GM13976 (cell line): ENCODE data around the gene TM2D3.

ENCODE experiments used
- DNase-seq: peaks from one replicate; pipeline ENCODE4 v3.0.0; 2012; ENCODE audit warnings: low spot score
- CTCF ChIP-seq: IDR thresholded peaks from 2 replicates; pipeline ENCODE4 v1.5.1; 2012; ENCODE audit warnings: borderline replicate concordance, mild to moderate bottlenecking; ENCODE audit not compliant: insufficient read depth; ENCODE audit errors: extremely low read depth, missing control alignments, control extremely low read depth
- in situ Hi-C: fragments of 300-500 bp; cut with MboI; formaldehyde crosslinking; loops from one replicate; pipeline ENCODE4 v1.12.0; 2022; ENCODE audit warnings: low sequenced_read_pairs, mixed read lengths, inconsistent platforms; ENCODE audit not compliant: unreplicated experiment

Gene TM2D3

DNA sequence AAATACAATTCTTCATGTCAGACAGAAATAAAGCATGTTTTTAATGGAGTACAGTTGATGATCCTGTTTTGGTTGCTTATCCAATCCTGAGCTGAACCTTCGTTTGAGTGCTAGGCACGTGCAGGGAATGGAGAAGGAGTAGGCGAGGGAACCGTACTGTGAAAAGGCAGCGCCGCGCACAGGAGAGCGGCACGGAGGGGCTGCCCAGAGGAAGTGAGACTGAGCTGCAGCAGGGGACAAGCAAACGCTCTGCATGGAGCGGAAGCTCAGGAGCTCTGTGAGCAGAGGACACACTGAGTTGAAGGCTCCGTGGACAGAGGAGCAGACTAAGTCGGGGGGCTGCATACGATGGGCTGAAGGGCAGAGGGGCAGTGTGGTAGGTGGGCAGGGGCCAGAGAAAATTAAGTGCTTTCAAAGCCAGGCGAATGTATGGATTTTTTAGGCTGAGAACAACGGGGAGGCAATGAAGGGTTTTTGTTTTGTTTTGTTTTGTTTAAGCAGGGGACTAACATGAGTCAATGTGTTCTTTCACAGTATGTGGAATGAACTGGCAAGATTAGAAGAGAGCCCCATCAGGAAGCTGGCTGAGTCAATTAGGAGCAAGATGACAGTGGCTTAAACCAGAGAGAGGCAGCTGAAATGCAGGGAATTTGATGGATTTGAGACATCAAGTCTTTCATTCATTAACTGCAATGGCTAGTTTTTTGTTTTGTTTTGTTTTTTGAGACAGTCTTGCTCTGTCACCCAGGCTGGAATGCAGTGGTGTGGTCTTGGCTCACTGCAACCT, 23.8 kb upstream of the TM2D3 start:
- TF ChIP-seq CTCF = no peak
- peak; percentile 50 for DNase-seq
- in situ Hi-C loops = no loop called here

GRCh38 chr15:101675015-101675414, 22.8 kb upstream of the TM2D3 start:
- in situ Hi-C loops = no loop called here
- no peak for DNase-seq
- no peak for TF ChIP-seq CTCF

DNA sequence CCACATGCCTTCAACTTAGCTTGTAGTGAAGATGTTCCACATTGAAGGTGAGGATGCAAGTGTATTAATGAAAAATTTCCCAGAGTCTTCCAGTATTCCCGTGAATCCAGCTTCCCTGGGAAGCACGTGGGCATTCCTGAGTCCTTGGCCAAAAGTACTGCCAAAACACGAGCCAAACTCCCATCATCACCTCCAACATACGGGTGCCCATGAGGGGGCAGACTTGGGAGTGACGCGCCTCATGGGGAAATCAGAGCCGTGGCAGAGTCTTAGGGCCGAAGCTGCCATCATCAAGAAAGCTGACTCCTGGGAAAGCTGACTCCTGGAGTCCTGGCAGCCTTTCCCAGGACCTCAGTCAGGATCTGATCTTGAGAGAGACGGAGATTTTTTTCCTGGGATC, 20.1 kb upstream of the TM2D3 start:
- in situ Hi-C loops = no loop called here
- no peak for TF ChIP-seq CTCF
- DNase-seq = no peak

GRCh38 chr15:101669744-101670143, 17.6 kb upstream of the TM2D3 start:
- TF ChIP-seq CTCF = no peak
- DNase-seq = no peak
- in situ Hi-C loops = no loop called here

GRCh38 chr15:101667881-101668280, 15.7 kb upstream of the TM2D3 start:
- no peak for TF ChIP-seq CTCF
- in situ Hi-C loops = no loop called here
- DNase-seq = no peak

DNA sequence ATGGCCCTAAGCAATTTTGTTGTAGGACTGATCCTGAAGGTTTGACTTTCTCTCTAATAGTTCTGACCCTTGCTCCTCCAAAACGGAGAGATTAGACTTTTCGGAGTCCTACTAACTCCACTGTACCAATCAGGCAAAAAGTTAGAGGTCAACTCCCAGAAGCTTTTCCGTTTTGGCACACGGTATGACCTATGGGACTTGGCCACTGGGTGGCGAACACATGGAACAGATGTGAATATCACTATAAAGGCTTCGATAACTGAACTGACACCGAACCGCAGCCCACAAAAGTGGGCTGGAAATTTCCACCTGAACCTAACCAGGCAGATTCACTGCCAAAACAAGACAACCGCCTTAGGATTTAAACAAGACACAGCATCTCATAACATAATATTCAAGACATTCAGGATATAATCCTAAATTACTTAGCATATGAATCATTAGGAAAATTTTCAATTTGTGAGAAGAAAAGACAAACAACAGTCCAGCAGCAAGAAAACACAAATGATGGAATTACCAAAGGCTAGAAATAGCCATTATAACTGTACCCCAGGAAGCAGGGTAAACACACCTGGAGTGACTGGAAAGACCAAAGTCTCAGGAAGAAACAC, 12.2 kb upstream of the TM2D3 start:
- TF ChIP-seq CTCF = no peak
- no peak for DNase-seq
- in situ Hi-C loops = no loop called here
